HepG2 (cell line): Measurements from ENCODE around the gene PACS2. TPM values are rescaled to one million over a fixed set of nuclear protein-coding genes. Genes with fewer than 3 reads are reported as not detected.
A peak's percentile ranks its signal among the peaks of the same experiment; 100 is the strongest.

Source experiments
- BHLHE40 ChIP-seq: IDR thresholded peaks from 2 replicates; pipeline ENCODE4 v1.6.1; 2011; ENCODE audit warnings: low read length, improper control_type of control experiment
- CCAR2 ChIP-seq: fragments of 200-400 bp; formaldehyde crosslinking; optimal IDR thresholded peaks from 2 replicates; pipeline ENCODE3; 2018; ENCODE audit warnings: low read depth, mild to moderate bottlenecking, low read length, moderate library complexity
- CHD2 ChIP-seq: IDR thresholded peaks from 2 replicates; pipeline ENCODE4 v1.6.1; 2011; ENCODE audit warnings: low read depth, low read length, improper control_type of control experiment
- DR1 ChIP-seq: sonication (generic); formaldehyde crosslinking; IDR thresholded peaks from 2 replicates; pipeline ENCODE4 v1.8.0; 2021; ENCODE audit warnings: mild to moderate bottlenecking, missing genetic modification reagents, inconsistent platforms
- IRX3 ChIP-seq: sonication (generic); formaldehyde crosslinking; IDR thresholded peaks from 2 replicates; pipeline ENCODE4 v1.8.1; 2023; ENCODE audit warnings: mild to moderate bottlenecking, low read depth, missing genetic modification reagents, borderline replicate concordance
- KDM3A ChIP-seq: IDR thresholded peaks from 2 replicates; pipeline ENCODE4 v1.6.1; 2018; ENCODE audit warnings: low read depth, missing compliant biosample characterization
- MYNN ChIP-seq: sonication (generic); formaldehyde crosslinking; IDR thresholded peaks from 2 replicates; pipeline ENCODE4 v1.4.0; 2020; ENCODE audit warnings: mild to moderate bottlenecking, low read depth, missing genetic modification reagents
- NR2C2 ChIP-seq: sonication (generic); formaldehyde crosslinking; IDR thresholded peaks from 2 replicates; pipeline ENCODE4 v1.4.0; 2020; ENCODE audit warnings: missing genetic modification reagents, mild to moderate bottlenecking, moderate library complexity, borderline replicate concordance
- PCBP1 ChIP-seq: fragments of 200-400 bp; formaldehyde crosslinking; IDR thresholded peaks from 2 replicates; pipeline ENCODE4 v1.6.1; 2017; ENCODE audit warnings: mild to moderate bottlenecking, low read depth, low read length, borderline replicate concordance
- SP1 ChIP-seq, 2 experiments: fragments of 450-650 bp in 1 of 2; sonication (generic) in 1 of 2; formaldehyde crosslinking in 1 of 2; IDR thresholded peaks; 2 replicates each; pipeline versions ENCODE4 v1.4.0 to v1.6.1; 2016 to 2020; ENCODE audit warnings: missing genetic modification reagents in 1 of 2
- ZBTB20 ChIP-seq: sonication (generic); formaldehyde crosslinking; IDR thresholded peaks from 2 replicates; pipeline ENCODE4 v1.8.1; 2023; ENCODE audit warnings: missing genetic modification reagents, low read depth, mild to moderate bottlenecking, borderline replicate concordance
- ZNF10 ChIP-seq: sonication (generic); formaldehyde crosslinking; IDR thresholded peaks from 2 replicates; pipeline ENCODE4 v1.4.0; 2020; ENCODE audit warnings: mild to moderate bottlenecking, low read depth, missing genetic modification reagents, borderline replicate concordance
- ZNF292 ChIP-seq: sonication (generic); formaldehyde crosslinking; IDR thresholded peaks from 2 replicates; pipeline ENCODE4 v1.8.1; 2022; ENCODE audit warnings: mild to moderate bottlenecking, low read depth, missing genetic modification reagents, borderline replicate concordance
- ZNF563 ChIP-seq: sonication (generic); formaldehyde crosslinking; IDR thresholded peaks from 2 replicates; pipeline ENCODE4 v1.8.0; 2022; ENCODE audit warnings: mild to moderate bottlenecking, moderate library complexity, missing genetic modification reagents
- ZNF616 ChIP-seq: sonication (generic); formaldehyde crosslinking; IDR thresholded peaks from 2 replicates; pipeline ENCODE4 v1.5.0; 2020; ENCODE audit warnings: low read depth, mild to moderate bottlenecking, missing genetic modification reagents
- polyA plus RNA-seq, 8 experiments: library from polyadenylated mRNA; depleted of rRNA in 3 of 8; stranded (reverse) in 7 of 8; unstranded in 1 of 8; fragments of >200 nt; fragmentation: Illumina TruSeq in 4 of 8; extraction: Trizol in 4 of 8; gene quantifications; 2 replicates each; pipeline versions ENCODE4 v1.2.1 to v1.2.3, GENCODE V29; 2011 to 2016; ENCODE audit warnings: low read depth in 4 of 8, missing spikeins in 1 of 8, mixed read lengths in 1 of 8; ENCODE audit not compliant: insufficient read depth in 1 of 8
- total RNA-seq, 5 experiments: library from RNA; depleted of rRNA; stranded (reverse); fragments of >200 nt; fragmentation: Illumina TruSeq; extraction: Trizol; gene quantifications; 2 replicates each; pipeline ENCODE4 v1.2.3, GENCODE V29; 2016; ENCODE audit warnings: low read depth in 1 of 5
- TF ChIP-seq, protein P1 (sequence below): sonication (generic); formaldehyde crosslinking; IDR thresholded peaks from 2 replicates; pipeline ENCODE4 v1.8.0; 2022; ENCODE audit warnings: missing genetic modification reagents, mild to moderate bottlenecking, moderate library complexity, borderline replicate concordance
- TF ChIP-seq, protein P2 (sequence below): sonication (generic); formaldehyde crosslinking; IDR thresholded peaks from 2 replicates; pipeline ENCODE4 v1.5.0; 2020; ENCODE audit warnings: missing genetic modification reagents
- TF ChIP-seq, protein P3 (sequence below): IDR thresholded peaks from 2 replicates; pipeline ENCODE4 v1.6.1; 2016
- TF ChIP-seq, protein P4 (sequence below): sonication (generic); formaldehyde crosslinking; IDR thresholded peaks from 2 replicates; pipeline ENCODE4 v1.5.1; 2020; ENCODE audit warnings: missing genetic modification reagents, mild to moderate bottlenecking, borderline replicate concordance
- TF ChIP-seq, protein P5 (sequence below): sonication (generic); formaldehyde crosslinking; IDR thresholded peaks from 2 replicates; pipeline ENCODE4 v1.5.0; 2020; ENCODE audit warnings: missing genetic modification reagents

PACS2 gene
- total and polyA plus RNA-seq, 2 of the 13 experiments (the other 11 are each of a cell fraction or from before 2014, with no cell fraction given) = 23.6 to 27.6 TPM

DNA sequence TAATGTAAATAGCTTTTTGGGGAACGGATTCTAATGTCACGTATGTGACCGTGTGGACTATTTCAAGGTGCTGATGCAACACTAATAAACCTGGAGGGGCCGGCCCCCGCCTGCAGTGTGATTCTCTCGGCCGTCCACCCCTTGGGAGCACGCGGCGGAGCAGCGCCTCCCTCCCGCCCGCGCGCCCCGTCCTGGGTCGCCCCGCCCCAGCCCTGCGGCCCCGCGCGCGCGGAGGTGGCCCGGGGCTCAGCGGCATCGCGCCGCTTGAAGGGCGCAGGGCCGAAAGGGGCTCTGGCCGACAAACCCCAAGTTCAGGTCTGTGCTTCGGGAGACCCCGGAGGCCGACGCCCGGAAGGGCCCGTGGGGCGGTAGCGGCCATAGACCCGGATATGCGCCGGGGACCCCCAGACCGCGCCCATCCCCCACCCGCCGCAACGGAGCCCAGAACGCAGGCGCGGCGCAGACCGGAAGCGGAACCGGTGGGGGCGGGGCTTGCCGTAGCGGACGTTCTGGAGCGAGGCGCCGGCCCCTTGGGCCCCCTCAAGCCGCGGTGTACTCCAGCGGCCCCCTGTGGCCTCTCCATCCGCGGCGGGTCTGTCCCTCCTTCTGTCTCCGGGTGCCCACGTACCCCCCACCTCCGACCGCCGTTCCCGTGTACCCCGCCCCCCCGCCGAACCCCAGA lies 83.6 kb downstream of the PACS2 start, which contains the start of gene TEX22 (continued):
- TF ChIP-seq, protein P1, sequence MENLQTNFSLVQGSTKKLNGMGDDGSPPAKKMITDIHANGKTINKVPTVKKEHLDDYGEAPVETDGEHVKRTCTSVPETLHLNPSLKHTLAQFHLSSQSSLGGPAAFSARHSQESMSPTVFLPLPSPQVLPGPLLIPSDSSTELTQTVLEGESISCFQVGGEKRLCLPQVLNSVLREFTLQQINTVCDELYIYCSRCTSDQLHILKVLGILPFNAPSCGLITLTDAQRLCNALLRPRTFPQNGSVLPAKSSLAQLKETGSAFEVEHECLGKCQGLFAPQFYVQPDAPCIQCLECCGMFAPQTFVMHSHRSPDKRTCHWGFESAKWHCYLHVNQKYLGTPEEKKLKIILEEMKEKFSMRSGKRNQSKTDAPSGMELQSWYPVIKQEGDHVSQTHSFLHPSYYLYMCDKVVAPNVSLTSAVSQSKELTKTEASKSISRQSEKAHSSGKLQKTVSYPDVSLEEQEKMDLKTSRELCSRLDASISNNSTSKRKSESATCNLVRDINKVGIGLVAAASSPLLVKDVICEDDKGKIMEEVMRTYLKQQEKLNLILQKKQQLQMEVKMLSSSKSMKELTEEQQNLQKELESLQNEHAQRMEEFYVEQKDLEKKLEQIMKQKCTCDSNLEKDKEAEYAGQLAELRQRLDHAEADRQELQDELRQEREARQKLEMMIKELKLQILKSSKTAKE (CRISPR knock-in tag) = no peak
- TF ChIP-seq BHLHE40 (no peak; the same call in 1 of the 2 replicates), NR2C2 (CRISPR knock-in tag) (peak; percentile 66; the same call in 1 of the 2 replicates), ZNF616 (no peak; the same call in 1 of the 2 replicates), ZBTB20 (CRISPR knock-in tag) (no peak), KDM3A (CRISPR knock-in tag) (peak; percentile 30; the same call in 1 of the 2 replicates), ZNF563 (0 out of 2 replicates have a peak, but pooled peaks have one; percentile 27), CCAR2 (no peak), ZNF292 (CRISPR knock-in tag) (no peak), IRX3 (CRISPR knock-in tag) (peak; percentile 86), ZNF10 (CRISPR knock-in tag) (no peak), SP1 (IDR thresholded peaks at IDR 0.05) (no peak), SP1 (CRISPR knock-in tag; IDR thresholded peaks at IDR 0.05) (peak; percentile 46), DR1 (CRISPR knock-in tag) (no peak), MYNN (CRISPR knock-in tag) (no peak), PCBP1 (no peak; the same call in 1 of the 2 replicates), CHD2 (peak; percentile 73)
- TF ChIP-seq, protein P2, sequence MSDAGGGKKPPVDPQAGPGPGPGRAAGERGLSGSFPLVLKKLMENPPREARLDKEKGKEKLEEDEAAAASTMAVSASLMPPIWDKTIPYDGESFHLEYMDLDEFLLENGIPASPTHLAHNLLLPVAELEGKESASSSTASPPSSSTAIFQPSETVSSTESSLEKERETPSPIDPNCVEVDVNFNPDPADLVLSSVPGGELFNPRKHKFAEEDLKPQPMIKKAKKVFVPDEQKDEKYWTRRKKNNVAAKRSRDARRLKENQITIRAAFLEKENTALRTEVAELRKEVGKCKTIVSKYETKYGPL (CRISPR knock-in tag) = no peak
- TF ChIP-seq, protein P3, sequence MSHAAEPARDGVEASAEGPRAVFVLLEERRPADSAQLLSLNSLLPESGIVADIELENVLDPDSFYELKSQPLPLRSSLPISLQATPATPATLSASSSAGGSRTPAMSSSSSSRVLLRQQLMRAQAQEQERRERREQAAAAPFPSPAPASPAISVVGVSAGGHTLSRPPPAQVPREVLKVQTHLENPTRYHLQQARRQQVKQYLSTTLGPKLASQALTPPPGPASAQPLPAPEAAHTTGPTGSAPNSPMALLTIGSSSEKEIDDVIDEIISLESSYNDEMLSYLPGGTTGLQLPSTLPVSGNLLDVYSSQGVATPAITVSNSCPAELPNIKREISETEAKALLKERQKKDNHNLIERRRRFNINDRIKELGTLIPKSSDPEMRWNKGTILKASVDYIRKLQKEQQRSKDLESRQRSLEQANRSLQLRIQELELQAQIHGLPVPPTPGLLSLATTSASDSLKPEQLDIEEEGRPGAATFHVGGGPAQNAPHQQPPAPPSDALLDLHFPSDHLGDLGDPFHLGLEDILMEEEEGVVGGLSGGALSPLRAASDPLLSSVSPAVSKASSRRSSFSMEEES = peak; percentile 10; the same call in 1 of the 2 replicates
- TF ChIP-seq, protein P4, sequence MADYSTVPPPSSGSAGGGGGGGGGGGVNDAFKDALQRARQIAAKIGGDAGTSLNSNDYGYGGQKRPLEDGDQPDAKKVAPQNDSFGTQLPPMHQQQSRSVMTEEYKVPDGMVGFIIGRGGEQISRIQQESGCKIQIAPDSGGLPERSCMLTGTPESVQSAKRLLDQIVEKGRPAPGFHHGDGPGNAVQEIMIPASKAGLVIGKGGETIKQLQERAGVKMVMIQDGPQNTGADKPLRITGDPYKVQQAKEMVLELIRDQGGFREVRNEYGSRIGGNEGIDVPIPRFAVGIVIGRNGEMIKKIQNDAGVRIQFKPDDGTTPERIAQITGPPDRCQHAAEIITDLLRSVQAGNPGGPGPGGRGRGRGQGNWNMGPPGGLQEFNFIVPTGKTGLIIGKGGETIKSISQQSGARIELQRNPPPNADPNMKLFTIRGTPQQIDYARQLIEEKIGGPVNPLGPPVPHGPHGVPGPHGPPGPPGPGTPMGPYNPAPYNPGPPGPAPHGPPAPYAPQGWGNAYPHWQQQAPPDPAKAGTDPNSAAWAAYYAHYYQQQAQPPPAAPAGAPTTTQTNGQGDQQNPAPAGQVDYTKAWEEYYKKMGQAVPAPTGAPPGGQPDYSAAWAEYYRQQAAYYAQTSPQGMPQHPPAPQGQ (CRISPR knock-in tag) = no peak
- TF ChIP-seq, protein P5, sequence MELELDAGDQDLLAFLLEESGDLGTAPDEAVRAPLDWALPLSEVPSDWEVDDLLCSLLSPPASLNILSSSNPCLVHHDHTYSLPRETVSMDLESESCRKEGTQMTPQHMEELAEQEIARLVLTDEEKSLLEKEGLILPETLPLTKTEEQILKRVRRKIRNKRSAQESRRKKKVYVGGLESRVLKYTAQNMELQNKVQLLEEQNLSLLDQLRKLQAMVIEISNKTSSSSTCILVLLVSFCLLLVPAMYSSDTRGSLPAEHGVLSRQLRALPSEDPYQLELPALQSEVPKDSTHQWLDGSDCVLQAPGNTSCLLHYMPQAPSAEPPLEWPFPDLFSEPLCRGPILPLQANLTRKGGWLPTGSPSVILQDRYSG = peak; percentile 61; the same call in 1 of the 2 replicates
